Measurements from ENCODE around the gene CRLF1. TPM values are rescaled to one million over a fixed set of nuclear protein-coding genes. Genes with fewer than 3 reads are reported as not detected.
"Not testable (repeated sequence)": the region's sequence is repeated elsewhere in the genome, so short reads cannot be mapped to it uniquely, and the experiment has no call there.

Gene CRLF1
- total RNA-seq, 2 donors from 2014 or later = 10.4 to 10.5 TPM

GRCh38 chr19:18603958-18604819 lies 2.4 kb downstream of the CRLF1 start:
- 8 to 26% methylated on average over 5 to 26 of the region's 26 CpGs for WGBS, 2 experiments (ENCODE audit: insufficient coverage in 1 of 2, insufficient read length in 1 of 2)
- Histone ChIP-seq H3K36me3 (ENCODE audit: control insufficient read depth, insufficient read depth, low read length) (no peaks in the 10 kb centered on the region), H3K27me3 (ENCODE audit: control insufficient read depth, insufficient read depth, low read length, poor library complexity, severe bottlenecking) (peaks cover 75% of the 10 kb centered on the region), H3K27ac (ENCODE audit: low read depth, low read length) (no peak overlapping the region), H3K9me3 (ENCODE audit: control insufficient read depth, low read length) (no peaks in the 10 kb centered on the region), H3K4me3 (ENCODE audit: low read length) (no peak overlapping the region), H3K9ac (ENCODE audit: extremely low read depth, low read length, poor library complexity, severe bottlenecking) (no peak overlapping the region), H3K4me1 (ENCODE audit: control insufficient read depth, insufficient read depth, low read length) (no peaks in the 10 kb centered on the region)
- Mint-ChIP-seq H3K4me1 (peaks cover 8% of the 10 kb centered on the region), H3K36me3 (ENCODE audit: low read depth) (no peaks in the 10 kb centered on the region), H3K9me3 (no peaks in the 10 kb centered on the region), H3K27me3 (ENCODE audit: insufficient read depth) (peaks cover 69% of the 10 kb centered on the region), H3K27ac (no peak overlapping the region), H3K4me3 (no peak overlapping the region)
- DNase-seq = peak; percentile 66
- TF ChIP-seq CTCF (conservative IDR thresholded peaks at IDR 0.05) = no peak

GRCh38 chr19:18603255-18603957 lies 3.2 kb downstream of the CRLF1 start:
- H3K27ac Mint-ChIP-seq = no peak overlapping the region
- no peaks in the 10 kb centered on the region for H3K36me3 Mint-ChIP-seq (ENCODE audit: low read depth)
- 13 to 19% methylated on average over 11 to 32 of the region's 32 CpGs for WGBS, 2 experiments (ENCODE audit: insufficient coverage in 1 of 2, insufficient read length in 1 of 2)
- no peaks in the 10 kb centered on the region for H3K4me1 ChIP-seq (ENCODE audit: control insufficient read depth, insufficient read depth, low read length)
- peak; percentile 81 for DNase-seq
- H3K9me3 Mint-ChIP-seq = no peaks in the 10 kb centered on the region
- no peak overlapping the region for H3K27ac ChIP-seq (ENCODE audit: low read depth, low read length)
- TF ChIP-seq CTCF (conservative IDR thresholded peaks at IDR 0.05) = peak; percentile 65
- H3K4me1 Mint-ChIP-seq = peaks cover 6% of the 10 kb centered on the region
- H3K9ac ChIP-seq (ENCODE audit: extremely low read depth, low read length, poor library complexity, severe bottlenecking) = no peak overlapping the region
- H3K36me3 ChIP-seq (ENCODE audit: control insufficient read depth, insufficient read depth, low read length) = no peaks in the 10 kb centered on the region
- no peak overlapping the region for H3K4me3 ChIP-seq (ENCODE audit: low read length)
- H3K27me3 ChIP-seq (ENCODE audit: control insufficient read depth, insufficient read depth, low read length, poor library complexity, severe bottlenecking) = peaks cover 67% of the 10 kb centered on the region
- no peaks in the 10 kb centered on the region for H3K9me3 ChIP-seq (ENCODE audit: control insufficient read depth, low read length)
- peaks cover 61% of the 10 kb centered on the region for H3K27me3 Mint-ChIP-seq (ENCODE audit: insufficient read depth)
- peak overlapping the region; percentile 41 for H3K4me3 Mint-ChIP-seq

- Mint-ChIP-seq H3K4me1 (peaks cover 8% of the 10 kb centered on the region), H3K9me3 (no peaks in the 10 kb centered on the region), H3K36me3 (ENCODE audit: low read depth) (no peaks in the 10 kb centered on the region), H3K27me3 (ENCODE audit: insufficient read depth) (peaks cover 46% of the 10 kb centered on the region), H3K27ac (no peak overlapping the region), H3K4me3 (no peak overlapping the region)
- 80 to 87% methylated on average over 2 to 4 of the region's 4 CpGs for WGBS, 2 experiments (ENCODE audit: insufficient coverage in 1 of 2, insufficient read length in 1 of 2)
- H3K9ac ChIP-seq (ENCODE audit: extremely low read depth, low read length, poor library complexity, severe bottlenecking) = no peak overlapping the region
- H3K4me1 ChIP-seq (ENCODE audit: control insufficient read depth, insufficient read depth, low read length) = no peaks in the 10 kb centered on the region
- no peaks in the 10 kb centered on the region for H3K36me3 ChIP-seq (ENCODE audit: control insufficient read depth, insufficient read depth, low read length)
- no peaks in the 10 kb centered on the region for H3K9me3 ChIP-seq (ENCODE audit: control insufficient read depth, low read length)
- DNase-seq = no peak
- peaks cover 52% of the 10 kb centered on the region for H3K27me3 ChIP-seq (ENCODE audit: control insufficient read depth, insufficient read depth, low read length, poor library complexity, severe bottlenecking)
- H3K4me3 ChIP-seq (ENCODE audit: low read length) = no peak overlapping the region
- TF ChIP-seq CTCF (conservative IDR thresholded peaks at IDR 0.05) = no peak
- H3K27ac ChIP-seq (ENCODE audit: low read depth, low read length) = no peak overlapping the region
Measured at GRCh38 chr19:18601875-18602274, 4.7 kb downstream of the CRLF1 start.

- not testable (repeated sequence) for H3K27ac ChIP-seq (ENCODE audit: low read depth, low read length); H3K4me1 Mint-ChIP-seq; H3K9me3 Mint-ChIP-seq; H3K36me3 Mint-ChIP-seq (ENCODE audit: low read depth); H3K9ac ChIP-seq (ENCODE audit: extremely low read depth, low read length, poor library complexity, severe bottlenecking); H3K4me3 Mint-ChIP-seq; H3K27ac Mint-ChIP-seq; DNase-seq; H3K4me3 ChIP-seq (ENCODE audit: low read length); H3K36me3 ChIP-seq (ENCODE audit: control insufficient read depth, insufficient read depth, low read length); H3K4me1 ChIP-seq (ENCODE audit: control insufficient read depth, insufficient read depth, low read length); H3K9me3 ChIP-seq (ENCODE audit: control insufficient read depth, low read length)
- 93 to 97% methylated on average over 11 to 15 of the region's 15 CpGs for WGBS, 2 experiments (ENCODE audit: insufficient coverage in 1 of 2, insufficient read length in 1 of 2)
- H3K27me3 ChIP-seq (ENCODE audit: control insufficient read depth, insufficient read depth, low read length, poor library complexity, severe bottlenecking) = peaks cover 45% of the 10 kb centered on the region
- peaks cover 44% of the 10 kb centered on the region for H3K27me3 Mint-ChIP-seq (ENCODE audit: insufficient read depth)
Measured at GRCh38 chr19:18600692-18601397, 5.8 kb downstream of the CRLF1 start.
